GM21360 (cell line): Measurements from ENCODE around the gene ENPEP.
"Not testable (repeated sequence)": the region's sequence is repeated elsewhere in the genome, so short reads cannot be mapped to it uniquely, and the experiment has no call there.

Experiments
- ATAC-seq: cut with Tn5 transposase; IDR thresholded peaks from one replicate; pipeline ENCODE4 v1.9.1; 2021; ENCODE audit warnings: mild to moderate bottlenecking, moderate library complexity; ENCODE audit not compliant: unreplicated experiment

The ENPEP gene

GRCh38 chr4:110516106-110516922, 40.4 kb downstream of the ENPEP start:
- ATAC-seq, result peak; percentile 81

GRCh38 chr4:110518889-110519490, 43.0 kb downstream of the ENPEP start:
- ATAC-seq, result no peak

- no peak for ATAC-seq
Observed at GRCh38 chr4:110520886-110521285, 44.9 kb downstream of the ENPEP start.

GRCh38 chr4:110526589-110526988, 50.6 kb downstream of the ENPEP start:
- ATAC-seq, result no peak

- ATAC-seq, result no peak
Observed at GRCh38 chr4:110527156-110527555, 51.2 kb downstream of the ENPEP start.

- no peak for ATAC-seq
Observed at GRCh38 chr4:110532901-110533589, 57.1 kb downstream of the ENPEP start.

GRCh38 chr4:110533590-110533910, 57.6 kb downstream of the ENPEP start:
- ATAC-seq, result no peak

- no peak for ATAC-seq
Observed at GRCh38 chr4:110533940-110534339, 58.0 kb downstream of the ENPEP start.

GRCh38 chr4:110540581-110540980, 64.6 kb downstream of the ENPEP start:
- ATAC-seq, result no peak

GRCh38 chr4:110540982-110541451, 65.1 kb downstream of the ENPEP start:
- no peak for ATAC-seq

- no peak for ATAC-seq
Observed at GRCh38 chr4:110543577-110543976, 67.6 kb downstream of the ENPEP start.

GRCh38 chr4:110544594-110544993, 68.6 kb downstream of the ENPEP start:
- no peak for ATAC-seq

- ATAC-seq, result no peak
Observed at GRCh38 chr4:110550260-110550659, 74.3 kb downstream of the ENPEP start.

GRCh38 chr4:110553197-110553596, 77.2 kb downstream of the ENPEP start:
- no peak for ATAC-seq

GRCh38 chr4:110567214-110567613, 91.3 kb downstream of the ENPEP start:
- no peak for ATAC-seq

- ATAC-seq, result not testable (repeated sequence)
Observed at GRCh38 chr4:110576696-110577095, 100.7 kb downstream of the ENPEP start.

GRCh38 chr4:110586131-110586850, 110.3 kb downstream of the ENPEP start:
- ATAC-seq, result no peak

GRCh38 chr4:110587666-110588285, 111.8 kb downstream of the ENPEP start:
- ATAC-seq, result no peak

GRCh38 chr4:110589297-110589696, 113.3 kb downstream of the ENPEP start:
- ATAC-seq, result no peak

- no peak for ATAC-seq
Observed at GRCh38 chr4:110595583-110595982, 119.6 kb downstream of the ENPEP start.

- ATAC-seq, result no peak
Observed at GRCh38 chr4:110596431-110596830, 120.5 kb downstream of the ENPEP start.
